GM12892 (cell line): ENCODE measurements around the gene PDE6B.

ENCODE experiments used
- POLR2A ChIP-seq: IDR thresholded peaks from 2 replicates; pipeline ENCODE4 v1.6.1; 2011; ENCODE audit warnings: low read depth, low read length, control low read depth
- POLR2AphosphoS5 ChIP-seq: IDR thresholded peaks from 2 replicates; pipeline ENCODE4 v1.6.1; 2011; ENCODE audit warnings: low read depth, low read length, control low read depth
- TAF1 ChIP-seq: IDR thresholded peaks from 2 replicates; pipeline ENCODE4 v1.6.1; 2011; ENCODE audit warnings: low read depth, mild to moderate bottlenecking, control low read depth, low read length, borderline replicate concordance

DNA sequence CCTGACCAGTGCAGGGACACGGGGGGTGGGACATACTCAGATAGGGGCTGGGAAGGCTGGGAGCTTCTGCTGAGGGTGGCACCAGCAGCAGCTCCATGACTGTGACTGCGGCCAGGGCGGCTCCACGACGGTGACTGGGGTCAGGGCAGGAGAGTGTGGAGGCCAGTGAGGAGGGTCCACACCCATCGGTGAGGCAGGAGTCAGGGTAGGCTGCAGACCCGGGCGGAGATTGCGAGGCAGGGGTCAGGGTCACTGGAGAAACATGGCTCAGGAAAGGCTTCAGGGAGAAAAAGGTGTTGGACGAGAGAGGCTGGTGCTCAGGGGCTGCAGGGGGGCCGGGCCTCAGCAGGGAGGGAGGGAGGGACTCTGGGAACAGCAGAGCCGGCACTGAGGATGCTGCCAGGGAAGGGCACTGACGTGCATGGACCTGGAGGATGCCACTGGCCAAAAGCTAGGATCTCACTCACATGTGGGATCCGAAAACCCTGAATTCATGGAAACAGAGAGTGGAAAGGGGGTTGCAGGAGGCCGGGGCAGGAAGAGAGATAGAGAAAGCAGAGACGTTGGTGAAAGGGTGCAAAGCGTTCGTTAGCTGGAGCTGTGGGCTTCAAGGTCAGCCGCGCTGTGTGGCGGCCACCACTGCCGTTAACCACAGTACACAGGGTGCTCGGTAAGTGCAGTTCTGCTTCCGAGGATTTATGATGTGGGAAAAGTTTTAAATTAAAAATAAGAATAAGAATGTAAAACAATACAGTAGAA is 26.7 kb downstream of the PDE6B start:
- no peak for TF ChIP-seq POLR2A
- no peak for TF ChIP-seq TAF1
- TF ChIP-seq POLR2AphosphoS5 = no peak
